Measurements from ENCODE around the gene SYNGR2. TPM values are rescaled to one million over a fixed set of nuclear protein-coding genes. Genes with fewer than 3 reads are reported as not detected.

SYNGR2 gene
- total and polyA plus RNA-seq, 2 experiments from 2014 or later, result 46.9 to 61.6 TPM

- ATAC-seq, result peak; percentile 98
- H3K27ac ChIP-seq (ENCODE audit: low read depth), result no peak within 1 kb of the TSS
- peaks cover 36% of the 10 kb centered on the region for H3K79me2 ChIP-seq (replicated peaks; ENCODE audit: insufficient read depth)
- peaks cover 11% of the 10 kb centered on the region for H3K4me1 ChIP-seq (ENCODE audit: insufficient read depth)
- H2AFZ ChIP-seq, result peak within 1 kb of the TSS; percentile 98
- no peaks in the 10 kb centered on the region; the same call in 1 of the 2 replicates for H4K20me1 ChIP-seq (replicated peaks; ENCODE audit: insufficient read depth)
- Mint-ChIP-seq H3K27ac (peak within 1 kb of the TSS; percentile 95), H3K4me1 (peaks cover 10% of the 10 kb centered on the region), H3K9me3 (no peaks in the 10 kb centered on the region; the same call in 2 of the 3 replicates), H3K4me3 (peak within 1 kb of the TSS; percentile 99), H3K27me3 (ENCODE audit: insufficient read depth, low read depth, poor library complexity) (peaks cover 12% of the 10 kb centered on the region), H3K36me3 (ENCODE audit: low read depth) (peaks cover 39% of the 10 kb centered on the region)
- TF ChIP-seq, protein P1, sequence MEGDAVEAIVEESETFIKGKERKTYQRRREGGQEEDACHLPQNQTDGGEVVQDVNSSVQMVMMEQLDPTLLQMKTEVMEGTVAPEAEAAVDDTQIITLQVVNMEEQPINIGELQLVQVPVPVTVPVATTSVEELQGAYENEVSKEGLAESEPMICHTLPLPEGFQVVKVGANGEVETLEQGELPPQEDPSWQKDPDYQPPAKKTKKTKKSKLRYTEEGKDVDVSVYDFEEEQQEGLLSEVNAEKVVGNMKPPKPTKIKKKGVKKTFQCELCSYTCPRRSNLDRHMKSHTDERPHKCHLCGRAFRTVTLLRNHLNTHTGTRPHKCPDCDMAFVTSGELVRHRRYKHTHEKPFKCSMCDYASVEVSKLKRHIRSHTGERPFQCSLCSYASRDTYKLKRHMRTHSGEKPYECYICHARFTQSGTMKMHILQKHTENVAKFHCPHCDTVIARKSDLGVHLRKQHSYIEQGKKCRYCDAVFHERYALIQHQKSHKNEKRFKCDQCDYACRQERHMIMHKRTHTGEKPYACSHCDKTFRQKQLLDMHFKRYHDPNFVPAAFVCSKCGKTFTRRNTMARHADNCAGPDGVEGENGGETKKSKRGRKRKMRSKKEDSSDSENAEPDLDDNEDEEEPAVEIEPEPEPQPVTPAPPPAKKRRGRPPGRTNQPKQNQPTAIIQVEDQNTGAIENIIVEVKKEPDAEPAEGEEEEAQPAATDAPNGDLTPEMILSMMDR (conservative IDR thresholded peaks at IDR 0.05; ENCODE audit: low read depth in 2 of 2), result peak; percentile 9 to 35; a peak in 2 of 4 replicates
- TF ChIP-seq EZH2phosphoT487 (IDR thresholded peaks at IDR 0.05; ENCODE audit: unreplicated experiment), result no peak
- peak; percentile 77 for TF ChIP-seq POLR2AphosphoS5 (IDR thresholded peaks at IDR 0.05; ENCODE audit: low read depth)
- no peak for TF ChIP-seq EZH2 (IDR thresholded peaks at IDR 0.05; ENCODE audit: low read depth, unreplicated experiment)
- TF ChIP-seq, protein P2, sequence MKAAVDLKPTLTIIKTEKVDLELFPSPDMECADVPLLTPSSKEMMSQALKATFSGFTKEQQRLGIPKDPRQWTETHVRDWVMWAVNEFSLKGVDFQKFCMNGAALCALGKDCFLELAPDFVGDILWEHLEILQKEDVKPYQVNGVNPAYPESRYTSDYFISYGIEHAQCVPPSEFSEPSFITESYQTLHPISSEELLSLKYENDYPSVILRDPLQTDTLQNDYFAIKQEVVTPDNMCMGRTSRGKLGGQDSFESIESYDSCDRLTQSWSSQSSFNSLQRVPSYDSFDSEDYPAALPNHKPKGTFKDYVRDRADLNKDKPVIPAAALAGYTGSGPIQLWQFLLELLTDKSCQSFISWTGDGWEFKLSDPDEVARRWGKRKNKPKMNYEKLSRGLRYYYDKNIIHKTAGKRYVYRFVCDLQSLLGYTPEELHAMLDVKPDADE (IDR thresholded peaks at IDR 0.05), result peak; percentile 93
- no peak for TF ChIP-seq ZNF462 (CRISPR knock-in tag; IDR thresholded peaks at IDR 0.05)
- peak; percentile 74 for TF ChIP-seq CREB1 (CRISPR knock-in tag; IDR thresholded peaks at IDR 0.05; ENCODE audit: low read depth)
- 0 out of 2 replicates have a peak, but pooled peaks have one; percentile 28 for TF ChIP-seq ZNF114 (CRISPR knock-in tag; IDR thresholded peaks at IDR 0.05)
- no peaks in the 10 kb centered on the region for H3K9me2 ChIP-seq (ENCODE audit: insufficient read depth)
- H3K4me2 ChIP-seq, result peak within 1 kb of the TSS; percentile 97
- peak within 1 kb of the TSS; percentile 97 for H3K4me3 ChIP-seq
- peaks cover 8% of the 10 kb centered on the region; the same call in 1 of the 2 replicates for H3F3A ChIP-seq (replicated peaks; ENCODE audit: low read depth)
- DNase-seq (ENCODE audit: low spot score), result peak; percentile 98
- no peaks in the 10 kb centered on the region for H3K27me3 ChIP-seq (ENCODE audit: insufficient read depth)
- peaks cover 27% of the 10 kb centered on the region for H3K36me3 ChIP-seq (ENCODE audit: insufficient read depth)
Measured at GRCh38 chr17:78214016-78214705, 45.8 kb downstream of the SYNGR2 start, which contains the start of gene BIRC5. Gene BIRC5 (plus strand): TSS chr17:78214253. CDS start chr17:78214317, 64 bp downstream.
